ES-I3 (cell line): ENCODE results near the gene NR4A2.
A peak's percentile ranks its signal among the peaks of the same experiment; 100 is the strongest.

Experiments
- H3K36me3 ChIP-seq: 2 replicates; pipeline ENCODE4 v1.6.1; 2013; ENCODE audit warnings: mild to moderate bottlenecking, low read length, control low read depth, moderate library complexity; ENCODE audit not compliant: insufficient read depth
- H3K4me1 ChIP-seq: 2 replicates; pipeline ENCODE4 v1.6.1; 2013; ENCODE audit warnings: mild to moderate bottlenecking, control low read depth, low read length; ENCODE audit not compliant: insufficient read depth
- H3K9ac ChIP-seq: 2 replicates; pipeline ENCODE4 v1.6.1; 2013; ENCODE audit warnings: low read depth, mild to moderate bottlenecking, low read length, moderate library complexity
- H3K9me3 ChIP-seq: 2 replicates; pipeline ENCODE4 v1.6.1; 2013; ENCODE audit warnings: mild to moderate bottlenecking, low read length, moderate library complexity; ENCODE audit not compliant: control insufficient read depth, insufficient read depth

Gene NR4A2

DNA sequence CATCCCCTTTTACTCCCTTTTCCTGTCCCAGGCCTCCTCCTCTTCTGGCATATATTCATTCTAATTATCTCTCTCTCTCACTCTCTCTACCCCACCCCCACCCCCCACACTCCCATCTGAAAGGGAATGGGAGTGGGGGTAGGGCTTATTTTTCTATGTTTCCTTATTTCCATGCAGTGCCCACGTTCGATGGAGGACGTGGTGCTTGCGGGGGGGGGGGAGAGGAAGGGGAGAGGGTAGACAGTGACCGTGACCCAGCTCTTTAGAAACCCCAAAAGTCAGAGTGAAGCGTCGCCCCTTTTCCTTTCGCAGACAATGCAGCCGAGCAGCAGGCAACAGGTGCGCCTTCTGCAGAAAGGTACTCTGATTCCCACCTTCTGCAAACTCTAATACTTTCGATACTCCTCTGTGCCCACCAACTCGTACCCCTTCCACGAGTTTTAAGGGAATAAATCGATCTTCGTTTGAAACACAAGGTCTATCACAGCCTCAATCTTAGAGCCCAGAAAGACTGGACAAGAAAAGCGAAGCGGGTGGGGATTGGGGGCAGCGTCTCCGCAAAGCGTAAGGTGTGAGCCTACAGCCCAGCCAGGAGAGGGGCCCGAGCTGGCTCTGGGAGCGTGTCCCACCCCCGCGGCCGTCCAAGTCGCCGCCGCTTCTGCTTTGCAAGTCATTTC lies 891 bp upstream of the NR4A2 start:
- no peaks in the 10 kb centered on the region; the same call in 1 of the 2 replicates for H3K4me1 ChIP-seq
- H3K36me3 ChIP-seq, result no peaks in the 10 kb centered on the region
- H3K9me3 ChIP-seq, result no peaks in the 10 kb centered on the region
- peak overlapping the region; percentile 96 for H3K9ac ChIP-seq

DNA sequence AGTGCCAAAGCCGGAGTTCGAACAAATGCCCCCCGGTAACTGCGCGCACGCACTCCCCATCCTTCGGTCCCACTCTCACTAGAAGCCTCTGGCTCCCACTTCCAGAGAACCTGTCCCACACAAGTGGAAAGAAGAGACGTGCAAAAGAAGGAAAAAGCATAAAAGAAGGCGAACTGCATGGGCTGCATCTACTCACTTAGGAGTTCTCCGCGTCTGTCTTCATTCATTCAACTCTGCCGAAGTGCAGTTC lies 312 bp downstream of the NR4A2 start:
- Histone ChIP-seq H3K9ac (peak overlapping the region; percentile 96; the same call in 1 of the 2 replicates), H3K36me3 (no peaks in the 10 kb centered on the region), H3K9me3 (no peaks in the 10 kb centered on the region), H3K4me1 (no peaks in the 10 kb centered on the region; the same call in 1 of the 2 replicates)

DNA sequence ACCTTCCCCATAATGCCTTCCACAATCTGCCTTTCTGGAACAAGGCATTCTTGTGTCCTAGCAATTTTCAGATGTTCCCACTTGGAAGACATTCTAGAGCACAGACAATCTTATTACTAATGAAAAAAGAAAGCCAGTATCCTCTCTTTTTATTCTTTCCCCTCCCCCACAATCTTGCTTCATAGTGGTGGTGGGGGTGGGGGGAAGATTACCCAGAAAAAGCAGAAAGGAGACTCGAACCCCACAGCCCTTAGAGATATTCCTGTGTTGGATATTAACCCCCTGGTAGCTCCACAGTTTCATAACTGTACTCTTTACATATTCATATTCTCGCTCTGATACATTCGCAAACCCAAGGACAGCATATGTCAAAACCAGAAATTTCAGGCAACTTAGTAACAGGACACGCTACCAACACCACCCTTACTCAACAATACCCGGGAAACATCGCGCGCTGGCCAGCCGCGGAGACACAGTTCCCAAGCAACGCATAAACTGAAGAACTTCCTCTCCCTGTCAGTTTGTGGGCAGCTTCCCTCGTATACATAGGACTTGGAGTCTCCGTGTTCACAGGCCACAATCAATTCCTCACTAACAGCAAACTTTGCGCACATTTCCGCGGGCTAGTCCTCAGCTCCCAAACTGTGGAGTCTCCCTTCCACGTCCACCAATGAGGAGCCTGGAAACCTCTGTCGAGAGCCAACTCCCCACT lies 793 bp downstream of the NR4A2 start:
- peak overlapping the region; percentile 96; the same call in 1 of the 2 replicates for H3K9ac ChIP-seq
- no peaks in the 10 kb centered on the region; the same call in 1 of the 2 replicates for H3K4me1 ChIP-seq
- no peaks in the 10 kb centered on the region for H3K36me3 ChIP-seq
- H3K9me3 ChIP-seq, result no peaks in the 10 kb centered on the region

DNA sequence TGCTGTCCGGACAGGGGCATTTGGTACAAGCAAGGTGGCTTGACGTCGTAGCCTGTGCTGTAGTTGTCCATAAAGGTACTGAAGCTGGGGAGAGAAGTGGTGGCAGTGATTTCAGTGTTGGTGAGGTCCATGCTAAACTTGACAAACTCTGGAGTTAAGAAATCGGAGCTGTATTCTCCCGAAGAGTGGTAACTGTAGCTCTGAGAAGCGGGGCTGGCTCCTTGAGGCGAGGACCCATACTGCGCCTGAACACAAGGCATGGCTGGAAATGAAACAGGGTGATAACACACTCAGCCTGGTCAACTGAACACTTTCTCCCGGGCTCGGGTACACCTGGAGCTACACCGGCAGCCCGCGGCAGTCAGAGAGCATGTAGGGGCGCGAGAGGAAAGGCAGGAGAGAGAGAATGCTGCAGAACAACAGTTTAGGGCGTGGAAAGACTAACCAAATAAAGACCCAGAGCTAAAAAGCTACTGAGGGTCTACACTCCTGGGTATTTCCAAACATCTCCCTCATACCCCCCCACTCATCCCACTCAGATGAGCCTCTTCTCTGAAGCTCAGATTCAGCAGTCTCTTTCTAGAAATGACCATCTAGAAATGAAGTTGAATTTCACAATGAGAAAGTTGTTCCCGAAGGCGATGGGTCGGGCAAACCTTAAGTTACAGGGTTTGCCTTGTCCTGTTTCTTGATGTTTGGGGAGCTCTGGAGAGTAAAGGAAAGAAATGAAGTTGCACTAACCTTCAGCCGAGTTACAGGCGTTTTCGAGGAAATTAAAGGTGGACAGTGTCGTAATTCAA lies 2.4 kb downstream of the NR4A2 start:
- H3K4me1 ChIP-seq, result no peaks in the 10 kb centered on the region; the same call in 1 of the 2 replicates
- peak overlapping the region; percentile 47; the same call in 1 of the 2 replicates for H3K9ac ChIP-seq
- H3K36me3 ChIP-seq, result no peaks in the 10 kb centered on the region
- no peaks in the 10 kb centered on the region for H3K9me3 ChIP-seq

GRCh38 chr2:156329031-156329926 lies 3.2 kb downstream of the NR4A2 start:
- no peaks in the 10 kb centered on the region; the same call in 1 of the 2 replicates for H3K4me1 ChIP-seq

GRCh38 chr2:156327835-156328695 lies 4.5 kb downstream of the NR4A2 start:
- H3K36me3 ChIP-seq, result no peaks in the 10 kb centered on the region
- no peaks in the 10 kb centered on the region for H3K9me3 ChIP-seq
- peak overlapping the region; percentile 13; the same call in 1 of the 2 replicates for H3K9ac ChIP-seq
- H3K4me1 ChIP-seq, result no peaks in the 10 kb centered on the region; the same call in 1 of the 2 replicates

More at GRCh38 chr2:156329031-156329926, 3.2 kb downstream of the NR4A2 start:
- Histone ChIP-seq H3K9ac (peak overlapping the region; percentile 47; the same call in 1 of the 2 replicates), H3K36me3 (no peaks in the 10 kb centered on the region), H3K9me3 (no peaks in the 10 kb centered on the region)

DNA sequence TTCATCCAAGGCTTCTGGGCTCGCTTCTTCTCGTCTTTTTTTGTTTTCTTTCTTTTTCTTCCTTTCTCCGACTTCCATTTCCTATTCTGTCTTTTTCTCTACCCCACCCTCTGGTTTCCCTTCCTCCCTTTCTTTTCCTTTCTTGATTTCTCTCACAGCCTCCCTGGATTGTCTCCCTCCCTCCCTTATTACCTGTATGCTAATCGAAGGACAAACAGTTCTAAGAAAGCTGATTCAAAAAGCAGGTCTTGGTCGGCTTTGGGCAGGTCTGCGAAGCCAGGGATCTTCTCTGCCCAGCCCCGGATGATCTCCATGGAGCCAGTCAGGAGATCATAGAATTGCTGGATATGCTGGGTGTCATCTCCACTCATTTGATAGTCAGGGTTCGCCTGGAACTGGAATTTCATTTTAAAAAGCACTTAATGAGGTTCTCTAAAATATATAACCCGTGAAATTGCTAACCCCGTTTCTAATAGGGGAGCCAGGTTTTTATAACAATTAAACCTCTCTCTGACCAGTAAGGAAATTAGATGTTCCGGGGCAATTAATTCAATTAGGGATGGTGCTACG lies 5.9 kb downstream of the NR4A2 start:
- H3K4me1 ChIP-seq, result no peaks in the 10 kb centered on the region; the same call in 1 of the 2 replicates
- no peak overlapping the region for H3K9ac ChIP-seq
- no peaks in the 10 kb centered on the region for H3K36me3 ChIP-seq
- H3K9me3 ChIP-seq, result no peaks in the 10 kb centered on the region

- no peak overlapping the region for H3K9ac ChIP-seq
- H3K4me1 ChIP-seq, result no peaks in the 10 kb centered on the region; the same call in 1 of the 2 replicates
- H3K9me3 ChIP-seq, result no peaks in the 10 kb centered on the region
- H3K36me3 ChIP-seq, result no peaks in the 10 kb centered on the region
Measured at GRCh38 chr2:156325688-156326525, 6.6 kb downstream of the NR4A2 start.

DNA sequence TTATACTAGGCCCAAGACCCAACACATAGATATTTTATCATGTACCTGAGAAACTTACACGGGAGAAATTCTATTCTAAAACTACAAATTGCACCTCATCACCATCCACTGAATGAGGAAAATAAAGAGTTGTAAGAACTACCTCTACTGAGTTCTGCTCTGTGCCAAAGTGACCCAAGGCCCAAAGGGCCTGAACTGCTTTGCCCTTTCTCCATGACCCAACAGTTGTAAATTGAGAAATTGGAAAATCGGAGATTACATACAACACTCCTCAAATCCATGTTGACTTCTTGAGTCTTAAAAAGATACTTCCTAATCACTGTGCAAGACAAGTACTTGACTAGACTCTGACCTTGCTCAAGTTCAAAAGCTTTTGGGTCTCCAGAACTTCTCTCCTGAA lies 8.8 kb downstream of the NR4A2 start:
- no peaks in the 10 kb centered on the region for H3K36me3 ChIP-seq
- no peaks in the 10 kb centered on the region for H3K4me1 ChIP-seq
- no peak overlapping the region for H3K9ac ChIP-seq
- no peaks in the 10 kb centered on the region for H3K9me3 ChIP-seq

GRCh38 chr2:156322686-156323231 lies 9.8 kb downstream of the NR4A2 start:
- Histone ChIP-seq H3K4me1 (no peaks in the 10 kb centered on the region), H3K9me3 (no peaks in the 10 kb centered on the region), H3K36me3 (no peaks in the 10 kb centered on the region)

GRCh38 chr2:156322051-156322685 lies 10.4 kb downstream of the NR4A2 start:
- Histone ChIP-seq H3K9ac (no peak overlapping the region; the same call in 1 of the 2 replicates), H3K36me3 (no peaks in the 10 kb centered on the region), H3K9me3 (no peaks in the 10 kb centered on the region), H3K4me1 (no peaks in the 10 kb centered on the region)

More at GRCh38 chr2:156322686-156323231, 9.8 kb downstream of the NR4A2 start:
- peak overlapping the region; percentile 19; the same call in 1 of the 2 replicates for H3K9ac ChIP-seq
